Thoracic aorta (tissue), 2 donors: ENCODE data around the gene BOLA2. TPM values are rescaled to one million over a fixed set of nuclear protein-coding genes. Genes with fewer than 3 reads are reported as not detected.
"Not testable (repeated sequence)": the region's sequence is repeated elsewhere in the genome, so short reads cannot be mapped to it uniquely, and the experiment has no call there.

ENCODE experiments used
- ATAC-seq: fragments of 150-250 bp; one replicate; pipeline ENCODE4 v1.8.0; 2017; ENCODE audit warnings: low read depth; ENCODE audit not compliant: insufficient number of reproducible peaks, low FRiP score
- DNase-seq: peaks from one replicate; pipeline ENCODE4 v3.0.0-alpha.2; 2020; ENCODE audit warnings: low spot score
- H3K27ac ChIP-seq, 2 donors: fragments of 200-600 bp; sonication (generic); 1 replicate in 1 of 2; 2 replicates in 1 of 2; pipeline ENCODE4 v1.5.1; 2016; ENCODE audit warnings: mild to moderate bottlenecking in 2 of 2, moderate library complexity in 2 of 2
- H3K27me3 ChIP-seq: fragments of 200-600 bp; sonication (generic); replicated peaks from 2 replicates; pipeline ENCODE4 v1.6.0; 2016; ENCODE audit warnings: mild to moderate bottlenecking; ENCODE audit not compliant: insufficient read depth
- H3K36me3 ChIP-seq: fragments of 200-600 bp; sonication (generic); one replicate; pipeline ENCODE4 v1.5.1; 2016
- H3K4me1 ChIP-seq, 2 donors: fragments of 200-600 bp; sonication (generic); 1 replicate in 1 of 2; 2 replicates in 1 of 2; pipeline versions ENCODE4 v1.5.1 to v1.6.0; 2016; ENCODE audit warnings: low read depth in 2 of 2, mild to moderate bottlenecking in 1 of 2; ENCODE audit not compliant: control insufficient read depth in 1 of 2
- H3K4me3 ChIP-seq: fragments of 200-600 bp; sonication (generic); 2 replicates; pipeline ENCODE4 v1.5.1; 2016; ENCODE audit warnings: mild to moderate bottlenecking
- H3K9me3 ChIP-seq: fragments of 200-600 bp; sonication (generic); 2 replicates; pipeline ENCODE4 v1.5.1; 2016
- total RNA-seq, 2 donors: library from RNA; depleted of rRNA; stranded (reverse); fragments of >200 nt; gene quantifications; one replicate each; pipeline versions ENCODE4 v1.1.0 to v1.2.3, GENCODE V29; 2016

Gene BOLA2
- total RNA-seq, 2 donors from 2014 or later = 8.7 to 18.2 TPM

- H3K27ac ChIP-seq, H3K9me3 ChIP-seq, H3K36me3 ChIP-seq, DNase-seq, H3K4me3 ChIP-seq, ATAC-seq, H3K4me1 ChIP-seq, H3K27me3 ChIP-seq: not testable (repeated sequence)
Observed at GRCh38 chr16:29425390-29425789, 28.8 kb downstream of the BOLA2 start.

DNA sequence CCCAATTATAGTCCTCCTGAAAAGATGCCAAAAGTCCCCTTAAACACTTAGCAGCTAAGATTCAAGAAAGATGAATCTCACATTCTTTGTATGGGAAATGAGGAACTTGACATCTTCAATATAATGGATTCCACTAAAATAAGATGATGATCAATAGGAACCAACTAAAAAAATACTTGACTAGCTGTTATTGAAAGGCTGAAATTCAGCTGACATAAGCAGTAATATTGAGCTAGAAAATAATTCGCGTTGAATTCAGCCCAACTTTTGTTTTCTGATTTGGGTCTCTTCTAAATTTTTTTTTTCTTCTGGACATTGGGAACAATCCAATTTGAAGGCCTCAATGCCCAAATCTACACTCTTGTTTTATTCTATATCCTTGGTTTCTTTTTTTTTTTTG is 30.6 kb downstream of the BOLA2 start:
- not testable (repeated sequence) for ATAC-seq, H3K4me1 ChIP-seq, H3K4me3 ChIP-seq, H3K27me3 ChIP-seq, DNase-seq, H3K36me3 ChIP-seq, H3K9me3 ChIP-seq, H3K27ac ChIP-seq

DNA sequence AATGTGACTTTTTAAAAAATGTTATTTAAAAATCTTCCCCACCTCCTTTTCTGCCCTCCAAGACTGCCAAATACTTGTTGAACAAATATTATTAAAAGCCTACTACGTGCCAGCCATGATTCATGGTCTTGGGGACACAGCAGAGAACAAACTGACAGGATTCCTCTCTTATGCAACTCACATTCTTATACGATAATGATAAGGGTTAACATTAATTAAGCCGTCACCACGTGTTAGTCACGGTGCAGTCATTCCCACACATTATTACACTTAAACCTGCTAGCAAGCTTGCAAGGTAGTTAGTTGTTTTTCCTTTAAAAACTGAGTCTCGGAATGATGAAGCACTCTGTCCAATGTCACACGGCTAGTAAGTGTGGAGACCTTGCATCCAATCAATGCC is 48.9 kb downstream of the BOLA2 start:
- not testable (repeated sequence) for ATAC-seq, H3K27me3 ChIP-seq, H3K36me3 ChIP-seq, H3K4me3 ChIP-seq, H3K4me1 ChIP-seq, DNase-seq, H3K9me3 ChIP-seq
- peak overlapping the region in 1 of 2 donors; percentile 21 for H3K27ac ChIP-seq

Other genes starting within 250 kb of the BOLA2 start
- gene NPIPB11, start 47.6 kb downstream of the BOLA2 start, total RNA-seq = 10 to 100 TPM in 1 of 2 donors, under 1 TPM in 1; 0.68 to 12.7 TPM
- 10 to 100 TPM in 1 of 2 donors, 1 to 10 TPM in 1; 3.9 to 15.0 TPM for gene SLX1B, start 182 bp upstream of the BOLA2 start, total RNA-seq
- 1 to 10 TPM in 1 of 2 donors, not detected in 1; 4.5 TPM for gene SULT1A4, start 5.6 kb upstream of the BOLA2 start, total RNA-seq
- 100 to 1,000 TPM in 1 of 2 donors, 10 to 100 TPM in 1; 23.6 to 162 TPM for gene NPIPB12, start 52.1 kb upstream of the BOLA2 start, total RNA-seq
- 10 to 100 TPM in 1 of 2 donors, 1 to 10 TPM in 1; 1.1 to 10.2 TPM for gene SPN, start 208.9 kb upstream of the BOLA2 start, total RNA-seq
- gene QPRT, start 224.8 kb upstream of the BOLA2 start, total RNA-seq = 1 to 10 TPM in 1 of 2 donors, under 1 TPM in 1; 0.95 to 1.3 TPM